GM12874 (cell line): ENCODE measurements around the gene FYB1.

Source experiments
- CTCF ChIP-seq: IDR thresholded peaks from 2 replicates; pipeline ENCODE4 v1.5.1; 2011; ENCODE audit warnings: low read depth, mild to moderate bottlenecking, control low read depth, low read length, moderate library complexity; ENCODE audit not compliant: insufficient read depth

FYB1 gene

GRCh38 chr5:39256477-39257235 lies 37.3 kb upstream of the FYB1 start:
- TF ChIP-seq CTCF: no peak

- no peak for TF ChIP-seq CTCF
Measured at GRCh38 chr5:39255406-39255805, 36.0 kb upstream of the FYB1 start.

- no peak for TF ChIP-seq CTCF
Measured at GRCh38 chr5:39254671-39255070, 35.3 kb upstream of the FYB1 start.

- TF ChIP-seq CTCF: no peak
Measured at GRCh38 chr5:39253196-39253595, 33.8 kb upstream of the FYB1 start.

GRCh38 chr5:39249564-39250274 lies 30.4 kb upstream of the FYB1 start:
- no peak for TF ChIP-seq CTCF

- no peak for TF ChIP-seq CTCF
Measured at GRCh38 chr5:39249069-39249468, 29.7 kb upstream of the FYB1 start.

GRCh38 chr5:39240750-39241149 lies 21.4 kb upstream of the FYB1 start:
- no peak for TF ChIP-seq CTCF
